Measurements from ENCODE around the gene ABCG8. TPM values are rescaled to one million over a fixed set of nuclear protein-coding genes. Genes with fewer than 3 reads are reported as not detected.
"Not testable (repeated sequence)": the region's sequence is repeated elsewhere in the genome, so short reads cannot be mapped to it uniquely, and the experiment has no call there.

ABCG8 gene
- total RNA-seq, 6 experiments from 2014 or later = not detected

GRCh38 chr2:43899589-43899988 is 60.8 kb downstream of the ABCG8 start:
- Mint-ChIP-seq H3K27me3 (ENCODE audit: insufficient read depth) (no peaks in the 10 kb centered on the region), H3K9me3 (no peaks in the 10 kb centered on the region), H3K4me1 (ENCODE audit: low read depth) (no peaks in the 10 kb centered on the region), H3K27ac (no peak overlapping the region), H3K4me3 (no peak overlapping the region), H3K36me3 (ENCODE audit: low read depth) (peaks cover 15% of the 10 kb centered on the region)
- TF ChIP-seq CTCF (IDR thresholded peaks at IDR 0.05) = no peak
- DNase-seq = no peak

DNA sequence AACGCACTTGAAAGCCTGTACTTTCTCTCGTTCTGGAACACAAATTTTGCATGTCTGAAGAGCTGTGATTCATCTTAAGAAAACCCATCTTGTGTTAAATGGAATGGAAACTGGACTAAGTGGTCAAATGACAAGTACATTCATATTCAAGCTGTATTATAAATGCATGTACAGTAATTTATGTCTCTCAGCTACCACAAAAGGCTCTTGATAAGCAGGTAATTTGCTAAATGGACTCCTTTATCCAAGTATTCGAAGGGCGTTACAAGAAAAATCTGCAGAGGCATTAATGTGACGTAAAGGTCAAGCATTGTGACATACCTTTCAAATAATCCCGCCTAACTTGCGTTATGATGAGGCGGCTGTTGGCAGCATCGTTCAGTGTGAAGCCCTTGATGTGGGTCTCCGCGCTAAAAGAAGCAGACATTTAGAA is 66.6 kb downstream of the ABCG8 start:
- Mint-ChIP-seq H3K9me3 (no peaks in the 10 kb centered on the region), H3K27ac (no peak overlapping the region), H3K4me3 (no peak overlapping the region), H3K36me3 (ENCODE audit: low read depth) (peaks cover 23% of the 10 kb centered on the region), H3K27me3 (ENCODE audit: insufficient read depth) (no peaks in the 10 kb centered on the region; the same call in 1 of the 2 replicates), H3K4me1 (ENCODE audit: low read depth) (no peaks in the 10 kb centered on the region)
- TF ChIP-seq CTCF (IDR thresholded peaks at IDR 0.05) = no peak
- DNase-seq = no peak

- Mint-ChIP-seq H3K36me3 (ENCODE audit: low read depth) (peaks cover 23% of the 10 kb centered on the region), H3K4me1 (ENCODE audit: low read depth) (no peaks in the 10 kb centered on the region), H3K27ac (no peak overlapping the region), H3K4me3 (no peak overlapping the region), H3K27me3 (ENCODE audit: insufficient read depth) (no peaks in the 10 kb centered on the region; the same call in 1 of the 2 replicates), H3K9me3 (no peaks in the 10 kb centered on the region)
- DNase-seq = no peak
- no peak for TF ChIP-seq CTCF (IDR thresholded peaks at IDR 0.05)
Measured at GRCh38 chr2:43905871-43906270, 67.1 kb downstream of the ABCG8 start.

- peaks cover 28% of the 10 kb centered on the region for H3K36me3 Mint-ChIP-seq (ENCODE audit: low read depth)
- no peak for DNase-seq
- H3K4me3 Mint-ChIP-seq = no peak overlapping the region
- H3K9me3 Mint-ChIP-seq = no peaks in the 10 kb centered on the region
- TF ChIP-seq CTCF (IDR thresholded peaks at IDR 0.05) = no peak
- no peaks in the 10 kb centered on the region for H3K4me1 Mint-ChIP-seq (ENCODE audit: low read depth)
- no peaks in the 10 kb centered on the region; the same call in 1 of the 2 replicates for H3K27me3 Mint-ChIP-seq (ENCODE audit: insufficient read depth)
- H3K27ac Mint-ChIP-seq = no peak overlapping the region
Measured at GRCh38 chr2:43906448-43907109, 67.8 kb downstream of the ABCG8 start.

- DNase-seq; H3K27ac Mint-ChIP-seq; H3K9me3 Mint-ChIP-seq; H3K4me1 Mint-ChIP-seq (ENCODE audit: low read depth); H3K27me3 Mint-ChIP-seq (ENCODE audit: insufficient read depth); H3K4me3 Mint-ChIP-seq: not testable (repeated sequence)
- H3K36me3 Mint-ChIP-seq (ENCODE audit: low read depth) = peaks cover 30% of the 10 kb centered on the region
Measured at GRCh38 chr2:43911136-43911790, 72.5 kb downstream of the ABCG8 start.

GRCh38 chr2:43924463-43924862 is 85.7 kb downstream of the ABCG8 start:
- no peak overlapping the region for H3K27ac Mint-ChIP-seq
- DNase-seq = no peak
- no peaks in the 10 kb centered on the region for H3K4me1 Mint-ChIP-seq (ENCODE audit: low read depth)
- no peaks in the 10 kb centered on the region for H3K9me3 Mint-ChIP-seq
- TF ChIP-seq CTCF (IDR thresholded peaks at IDR 0.05) = no peak
- H3K36me3 Mint-ChIP-seq (ENCODE audit: low read depth) = peaks cover 10% of the 10 kb centered on the region
- H3K4me3 Mint-ChIP-seq = no peak overlapping the region
- no peaks in the 10 kb centered on the region; the same call in 1 of the 2 replicates for H3K27me3 Mint-ChIP-seq (ENCODE audit: insufficient read depth)

Data from HFFc6 (cell line).